ENCODE data around the gene GALNT5.

GRCh38 chr2:157216286-157216965 lies 41.1 kb upstream of the GALNT5 start:
- TF ChIP-seq CTCF (IDR thresholded peaks at IDR 0.05; ENCODE audit: low read depth, low read length, missing input control) (no peak), RXRA (IDR thresholded peaks at IDR 0.05) (no peak), MAX (IDR thresholded peaks at IDR 0.05) (no peak), RAD21 (IDR thresholded peaks at IDR 0.05) (no peak), JUND (IDR thresholded peaks at IDR 0.05) (no peak), FOXA1 (IDR thresholded peaks at IDR 0.05) (no peak), EGR1 (IDR thresholded peaks at IDR 0.05; ENCODE audit: low read depth in 2 of 2) (no peak), TAF1 (conservative IDR thresholded peaks at IDR 0.05) (no peak)
- TF ChIP-seq, protein P1, sequence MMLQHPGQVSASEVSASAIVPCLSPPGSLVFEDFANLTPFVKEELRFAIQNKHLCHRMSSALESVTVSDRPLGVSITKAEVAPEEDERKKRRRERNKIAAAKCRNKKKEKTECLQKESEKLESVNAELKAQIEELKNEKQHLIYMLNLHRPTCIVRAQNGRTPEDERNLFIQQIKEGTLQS (IDR thresholded peaks at IDR 0.05), result no peak
- TF ChIP-seq, protein P2, sequence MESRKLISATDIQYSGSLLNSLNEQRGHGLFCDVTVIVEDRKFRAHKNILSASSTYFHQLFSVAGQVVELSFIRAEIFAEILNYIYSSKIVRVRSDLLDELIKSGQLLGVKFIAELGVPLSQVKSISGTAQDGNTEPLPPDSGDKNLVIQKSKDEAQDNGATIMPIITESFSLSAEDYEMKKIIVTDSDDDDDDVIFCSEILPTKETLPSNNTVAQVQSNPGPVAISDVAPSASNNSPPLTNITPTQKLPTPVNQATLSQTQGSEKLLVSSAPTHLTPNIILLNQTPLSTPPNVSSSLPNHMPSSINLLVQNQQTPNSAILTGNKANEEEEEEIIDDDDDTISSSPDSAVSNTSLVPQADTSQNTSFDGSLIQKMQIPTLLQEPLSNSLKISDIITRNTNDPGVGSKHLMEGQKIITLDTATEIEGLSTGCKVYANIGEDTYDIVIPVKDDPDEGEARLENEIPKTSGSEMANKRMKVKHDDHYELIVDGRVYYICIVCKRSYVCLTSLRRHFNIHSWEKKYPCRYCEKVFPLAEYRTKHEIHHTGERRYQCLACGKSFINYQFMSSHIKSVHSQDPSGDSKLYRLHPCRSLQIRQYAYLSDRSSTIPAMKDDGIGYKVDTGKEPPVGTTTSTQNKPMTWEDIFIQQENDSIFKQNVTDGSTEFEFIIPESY (IDR thresholded peaks at IDR 0.05), result no peak
- TF ChIP-seq, protein P3, sequence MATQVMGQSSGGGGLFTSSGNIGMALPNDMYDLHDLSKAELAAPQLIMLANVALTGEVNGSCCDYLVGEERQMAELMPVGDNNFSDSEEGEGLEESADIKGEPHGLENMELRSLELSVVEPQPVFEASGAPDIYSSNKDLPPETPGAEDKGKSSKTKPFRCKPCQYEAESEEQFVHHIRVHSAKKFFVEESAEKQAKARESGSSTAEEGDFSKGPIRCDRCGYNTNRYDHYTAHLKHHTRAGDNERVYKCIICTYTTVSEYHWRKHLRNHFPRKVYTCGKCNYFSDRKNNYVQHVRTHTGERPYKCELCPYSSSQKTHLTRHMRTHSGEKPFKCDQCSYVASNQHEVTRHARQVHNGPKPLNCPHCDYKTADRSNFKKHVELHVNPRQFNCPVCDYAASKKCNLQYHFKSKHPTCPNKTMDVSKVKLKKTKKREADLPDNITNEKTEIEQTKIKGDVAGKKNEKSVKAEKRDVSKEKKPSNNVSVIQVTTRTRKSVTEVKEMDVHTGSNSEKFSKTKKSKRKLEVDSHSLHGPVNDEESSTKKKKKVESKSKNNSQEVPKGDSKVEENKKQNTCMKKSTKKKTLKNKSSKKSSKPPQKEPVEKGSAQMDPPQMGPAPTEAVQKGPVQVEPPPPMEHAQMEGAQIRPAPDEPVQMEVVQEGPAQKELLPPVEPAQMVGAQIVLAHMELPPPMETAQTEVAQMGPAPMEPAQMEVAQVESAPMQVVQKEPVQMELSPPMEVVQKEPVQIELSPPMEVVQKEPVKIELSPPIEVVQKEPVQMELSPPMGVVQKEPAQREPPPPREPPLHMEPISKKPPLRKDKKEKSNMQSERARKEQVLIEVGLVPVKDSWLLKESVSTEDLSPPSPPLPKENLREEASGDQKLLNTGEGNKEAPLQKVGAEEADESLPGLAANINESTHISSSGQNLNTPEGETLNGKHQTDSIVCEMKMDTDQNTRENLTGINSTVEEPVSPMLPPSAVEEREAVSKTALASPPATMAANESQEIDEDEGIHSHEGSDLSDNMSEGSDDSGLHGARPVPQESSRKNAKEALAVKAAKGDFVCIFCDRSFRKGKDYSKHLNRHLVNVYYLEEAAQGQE (IDR thresholded peaks at IDR 0.05), result no peak
